ENCODE results near the gene SLC22A3. TPM values are rescaled to one million over a fixed set of nuclear protein-coding genes. Genes with fewer than 3 reads are reported as not detected.

SLC22A3 gene
- total and polyA plus RNA-seq, 3 donors from 2014 or later = 5.7 to 10.3 (median 6.9) TPM

DNA sequence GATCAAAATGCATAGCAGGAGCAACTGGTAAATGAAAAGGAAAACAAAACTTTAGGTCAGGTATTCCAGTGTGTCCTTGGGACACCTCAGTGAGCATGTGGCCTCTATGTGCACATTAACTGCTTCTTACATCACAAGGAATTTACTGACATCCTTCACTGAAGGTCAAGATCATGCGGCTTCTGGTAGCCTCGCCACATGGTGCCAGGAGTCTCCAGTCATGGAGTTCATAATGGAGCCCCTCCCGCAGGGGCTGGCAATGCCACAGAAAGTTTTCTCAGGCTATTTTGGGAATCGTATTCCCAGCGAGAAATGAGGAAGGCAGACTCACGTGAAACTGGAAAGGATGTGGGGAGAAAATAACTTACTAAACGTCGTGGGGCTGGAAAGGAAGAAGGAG lies 19.7 kb upstream of the SLC22A3 start:
- no peak overlapping the region for H3K4me3 ChIP-seq
- TF ChIP-seq POLR2A (IDR thresholded peaks at IDR 0.05) = no peak
- TF ChIP-seq, protein P1, sequence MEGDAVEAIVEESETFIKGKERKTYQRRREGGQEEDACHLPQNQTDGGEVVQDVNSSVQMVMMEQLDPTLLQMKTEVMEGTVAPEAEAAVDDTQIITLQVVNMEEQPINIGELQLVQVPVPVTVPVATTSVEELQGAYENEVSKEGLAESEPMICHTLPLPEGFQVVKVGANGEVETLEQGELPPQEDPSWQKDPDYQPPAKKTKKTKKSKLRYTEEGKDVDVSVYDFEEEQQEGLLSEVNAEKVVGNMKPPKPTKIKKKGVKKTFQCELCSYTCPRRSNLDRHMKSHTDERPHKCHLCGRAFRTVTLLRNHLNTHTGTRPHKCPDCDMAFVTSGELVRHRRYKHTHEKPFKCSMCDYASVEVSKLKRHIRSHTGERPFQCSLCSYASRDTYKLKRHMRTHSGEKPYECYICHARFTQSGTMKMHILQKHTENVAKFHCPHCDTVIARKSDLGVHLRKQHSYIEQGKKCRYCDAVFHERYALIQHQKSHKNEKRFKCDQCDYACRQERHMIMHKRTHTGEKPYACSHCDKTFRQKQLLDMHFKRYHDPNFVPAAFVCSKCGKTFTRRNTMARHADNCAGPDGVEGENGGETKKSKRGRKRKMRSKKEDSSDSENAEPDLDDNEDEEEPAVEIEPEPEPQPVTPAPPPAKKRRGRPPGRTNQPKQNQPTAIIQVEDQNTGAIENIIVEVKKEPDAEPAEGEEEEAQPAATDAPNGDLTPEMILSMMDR (IDR thresholded peaks at IDR 0.05) = no peak
- no peaks in the 10 kb centered on the region for H3K36me3 ChIP-seq (ENCODE audit: low read depth, missing control alignments)
- WGBS, 2 donors = 66 to 78% methylated on average over 8 of the region's 8 CpGs
- no peaks in the 10 kb centered on the region for H3K27me3 ChIP-seq
- H3K4me1 ChIP-seq = no peaks in the 10 kb centered on the region
- H3K9me3 ChIP-seq = no peaks in the 10 kb centered on the region
- no peak for DNase-seq
- H3K27ac ChIP-seq = no peak overlapping the region
- intact Hi-C loops (cut with DNase I; ENCODE audit: low total_unique reads) = no loop called here

DNA sequence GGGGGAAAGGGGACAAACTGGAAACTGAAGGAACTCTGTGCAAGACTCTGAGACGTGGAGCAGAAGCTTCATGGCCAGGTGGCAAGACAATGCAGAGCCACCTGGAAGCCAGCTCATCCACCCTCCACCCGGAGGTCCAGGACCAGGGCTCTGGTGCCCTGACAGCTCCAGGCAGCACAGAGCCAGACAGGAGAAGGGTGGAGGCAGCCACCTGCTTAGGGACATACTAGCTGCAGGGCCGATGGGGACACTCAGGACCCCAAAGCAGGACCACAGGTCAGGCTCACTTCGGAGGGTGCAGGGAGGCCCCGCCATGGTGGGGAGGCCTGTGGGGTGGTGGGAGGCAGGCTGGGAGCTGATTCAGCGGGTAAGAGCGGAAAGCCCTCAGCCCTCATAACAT lies 19.0 kb upstream of the SLC22A3 start:
- Histone ChIP-seq H3K36me3 (ENCODE audit: low read depth, missing control alignments) (no peaks in the 10 kb centered on the region), H3K27me3 (no peaks in the 10 kb centered on the region), H3K27ac (no peak overlapping the region), H3K9me3 (no peaks in the 10 kb centered on the region), H3K4me3 (no peak overlapping the region), H3K4me1 (no peaks in the 10 kb centered on the region)
- intact Hi-C loops (cut with DNase I; ENCODE audit: low total_unique reads) = no loop called here
- WGBS, 2 donors = 84 to 97% methylated on average over 5 to 7 of the region's 7 CpGs
- DNase-seq = no peak
- TF ChIP-seq, protein P1 (IDR thresholded peaks at IDR 0.05) = no peak
- TF ChIP-seq POLR2A (IDR thresholded peaks at IDR 0.05) = no peak

DNA sequence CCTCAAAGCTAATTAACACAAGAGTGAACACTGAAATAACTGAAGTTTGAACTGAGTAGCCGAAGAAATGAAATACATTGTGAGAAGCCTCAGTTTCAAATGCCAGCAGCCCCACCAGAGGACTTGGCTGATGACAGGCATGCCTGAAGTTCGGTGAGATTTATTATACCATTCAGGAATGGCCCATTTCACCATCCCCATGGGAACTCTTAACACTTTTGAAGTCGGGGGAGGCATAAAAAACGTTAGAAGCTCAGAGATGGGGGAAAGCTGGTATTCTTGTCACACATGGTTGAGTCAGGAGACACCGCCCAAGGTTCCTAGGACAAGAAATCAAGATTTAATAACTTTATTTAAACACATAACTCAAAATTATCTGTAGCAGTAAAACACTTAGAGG lies 17.6 kb upstream of the SLC22A3 start:
- intact Hi-C loops (cut with DNase I; ENCODE audit: low total_unique reads) = no loop called here
- H3K36me3 ChIP-seq (ENCODE audit: low read depth, missing control alignments) = no peaks in the 10 kb centered on the region
- TF ChIP-seq POLR2A (IDR thresholded peaks at IDR 0.05) = no peak
- TF ChIP-seq, protein P1 (IDR thresholded peaks at IDR 0.05) = no peak
- no peaks in the 10 kb centered on the region for H3K4me1 ChIP-seq
- no peaks in the 10 kb centered on the region for H3K27me3 ChIP-seq
- H3K9me3 ChIP-seq = no peaks in the 10 kb centered on the region
- H3K4me3 ChIP-seq = no peak overlapping the region
- no peak for DNase-seq
- no peak overlapping the region for H3K27ac ChIP-seq
- WGBS, 2 donors = 59 to 70% methylated on average over 5 of the region's 5 CpGs

DNA sequence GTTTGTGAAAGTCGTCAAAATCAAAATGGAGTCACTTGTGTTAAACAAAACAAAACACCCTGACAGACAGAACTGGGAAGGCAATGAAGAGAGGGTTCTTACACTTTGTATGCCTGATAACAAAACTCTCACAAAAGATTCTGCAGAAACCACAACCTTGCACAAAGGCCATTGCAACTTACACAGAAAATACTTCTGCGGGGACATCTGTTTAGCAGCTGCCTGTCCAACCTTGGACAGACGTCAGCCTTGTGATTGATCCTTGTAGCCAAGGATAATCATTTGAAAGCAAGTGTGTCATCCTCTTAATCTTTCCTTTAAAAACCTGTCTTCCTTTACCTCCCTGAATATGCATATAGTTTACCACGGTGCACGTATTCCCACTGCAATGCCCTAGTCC lies 17.0 kb upstream of the SLC22A3 start:
- TF ChIP-seq, protein P1 (IDR thresholded peaks at IDR 0.05) = no peak
- TF ChIP-seq POLR2A (IDR thresholded peaks at IDR 0.05) = no peak
- H3K9me3 ChIP-seq = no peaks in the 10 kb centered on the region
- no peak for DNase-seq
- no peaks in the 10 kb centered on the region for H3K27me3 ChIP-seq
- no peaks in the 10 kb centered on the region for H3K4me1 ChIP-seq
- H3K36me3 ChIP-seq (ENCODE audit: low read depth, missing control alignments) = no peaks in the 10 kb centered on the region
- H3K4me3 ChIP-seq = no peak overlapping the region
- H3K27ac ChIP-seq = no peak overlapping the region
- intact Hi-C loops (cut with DNase I; ENCODE audit: low total_unique reads) = no loop called here
- 77 to 79% methylated on average over 5 of the region's 5 CpGs for WGBS, 2 donors

DNA sequence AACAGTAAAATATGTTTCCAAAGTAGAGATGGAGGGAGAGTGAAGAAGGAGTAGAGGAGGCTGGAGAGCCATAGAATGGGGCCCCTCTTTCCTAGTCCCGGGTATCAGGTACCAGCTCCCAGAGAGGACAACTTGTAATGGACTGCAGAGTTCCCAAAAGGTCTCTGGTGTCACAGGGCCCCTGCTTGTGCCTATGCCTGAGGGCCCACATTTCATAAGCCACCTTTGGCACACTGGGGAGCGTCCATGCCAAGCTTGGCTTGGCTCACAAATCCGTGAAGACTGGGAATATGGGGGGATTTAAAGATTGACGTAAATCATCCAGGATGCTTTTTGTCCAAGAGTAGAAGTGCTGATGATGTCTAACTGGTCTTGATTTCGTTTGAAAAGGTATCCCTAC lies 16.4 kb upstream of the SLC22A3 start:
- Histone ChIP-seq H3K27me3 (no peaks in the 10 kb centered on the region), H3K9me3 (no peaks in the 10 kb centered on the region), H3K4me3 (no peak overlapping the region), H3K4me1 (no peaks in the 10 kb centered on the region), H3K36me3 (ENCODE audit: low read depth, missing control alignments) (no peaks in the 10 kb centered on the region), H3K27ac (no peak overlapping the region)
- no peak for TF ChIP-seq POLR2A (IDR thresholded peaks at IDR 0.05)
- TF ChIP-seq, protein P1 (IDR thresholded peaks at IDR 0.05) = no peak
- intact Hi-C loops (cut with DNase I; ENCODE audit: low total_unique reads) = no loop called here
- no peak for DNase-seq
- 78 to 79% methylated on average over 5 of the region's 5 CpGs for WGBS, 2 donors

Data from testis (tissue), 3 donors.